Calu3 (cell line): ENCODE data around the gene GPR180. TPM values are rescaled to one million over a fixed set of nuclear protein-coding genes. Genes with fewer than 3 reads are reported as not detected.
A peak's percentile ranks its signal among the peaks of the same experiment; 100 is the strongest.

Experiments used
- BruUV-seq: library from RNA; stranded (reverse); fragments of 400-500 nt; replicated peaks from 2 replicates; lab custom pipeline; 2021; lab: Mats Ljungman, UMichigan
- CTCF ChIA-PET: fragments of 300-600 bp; sonication (Branson Sonifier 250); formaldehyde crosslinking; loops from one replicate; lab custom pipeline; 2022; ENCODE audit warnings: antibody characterized with exemption; lab: Charles Lee
- DNase-seq: peaks from one replicate; pipeline ENCODE4 v3.0.0; 2022
- H3K27ac Mint-ChIP-seq: one replicate; pipeline ENCODE4 v1.8.0; 2022; ENCODE audit warnings: mixed read lengths; ENCODE audit not compliant: unreplicated experiment
- H3K27me3 Mint-ChIP-seq: one replicate; pipeline ENCODE4 v1.8.0; 2022; ENCODE audit warnings: mixed read lengths; ENCODE audit not compliant: unreplicated experiment
- H3K36me3 Mint-ChIP-seq: one replicate; pipeline ENCODE4 v1.8.0; 2022; ENCODE audit warnings: mild to moderate bottlenecking, moderate library complexity, mixed read lengths; ENCODE audit not compliant: insufficient read depth, unreplicated experiment
- H3K4me1 Mint-ChIP-seq: one replicate; pipeline ENCODE4 v1.8.0; 2022; ENCODE audit warnings: mild to moderate bottlenecking, low read depth, mixed read lengths; ENCODE audit not compliant: unreplicated experiment
- H3K4me3 Mint-ChIP-seq: one replicate; pipeline ENCODE4 v1.8.0; 2022; ENCODE audit warnings: mild to moderate bottlenecking, low read depth, moderate library complexity, mixed read lengths; ENCODE audit not compliant: unreplicated experiment
- H3K9me3 Mint-ChIP-seq: one replicate; pipeline ENCODE4 v1.8.0; 2022; ENCODE audit warnings: low read depth, mixed read lengths; ENCODE audit not compliant: unreplicated experiment
- intact Hi-C: fragments of 100-400 bp; cut with micrococcal nuclease; formaldehyde crosslinking; loops from one replicate; pipeline ENCODE4 v1.10.0; 2022; ENCODE audit not compliant: unreplicated experiment
- total RNA-seq: library from RNA; stranded (reverse); gene quantifications from 2 replicates; pipeline ENCODE4 v1.2.3, GENCODE V29; 2022
- TF ChIP-seq, protein P1 (sequence below): fragments of 200-600 bp; IDR thresholded peaks from one replicate; pipeline ENCODE4 v1.8.0; 2022; ENCODE audit warnings: antibody characterized with exemption; ENCODE audit not compliant: unreplicated experiment

GPR180 gene
- total RNA-seq, 1 experiment from 2014 or later, result 3.4 TPM

DNA sequence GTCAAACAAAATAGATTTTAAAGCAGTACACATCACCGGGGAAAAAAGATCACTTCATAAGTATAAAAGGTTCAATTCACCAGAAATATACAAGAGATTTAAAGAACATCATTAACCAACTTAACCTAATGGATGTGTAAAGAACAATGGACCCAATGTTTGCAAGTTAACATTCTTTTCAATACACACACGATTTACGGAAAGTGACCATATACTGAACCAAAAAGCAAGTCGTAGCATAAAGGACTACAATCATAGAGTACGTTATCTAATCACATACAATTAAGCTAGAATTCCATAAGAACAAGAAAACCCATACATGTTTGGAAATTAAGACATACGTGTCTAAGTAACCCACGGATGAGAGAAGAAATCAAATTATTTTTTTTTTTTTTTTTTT is 15.3 kb upstream of the GPR180 start:
- no peaks in the 10 kb centered on the region for H3K27me3 Mint-ChIP-seq
- H3K36me3 Mint-ChIP-seq, result peaks cover 11% of the 10 kb centered on the region
- CTCF ChIA-PET, result interaction anchor here (0.7 kb wide), 1 partner anchor 51 kb away, joined by 4 read pairs; no protein-coding TSS in a partner anchor
- intact Hi-C loops, result no loop called here
- no peaks in the 10 kb centered on the region for H3K9me3 Mint-ChIP-seq
- H3K27ac Mint-ChIP-seq, result no peak overlapping the region
- no peak for DNase-seq
- no peak overlapping the region for H3K4me3 Mint-ChIP-seq
- TF ChIP-seq, protein P1, sequence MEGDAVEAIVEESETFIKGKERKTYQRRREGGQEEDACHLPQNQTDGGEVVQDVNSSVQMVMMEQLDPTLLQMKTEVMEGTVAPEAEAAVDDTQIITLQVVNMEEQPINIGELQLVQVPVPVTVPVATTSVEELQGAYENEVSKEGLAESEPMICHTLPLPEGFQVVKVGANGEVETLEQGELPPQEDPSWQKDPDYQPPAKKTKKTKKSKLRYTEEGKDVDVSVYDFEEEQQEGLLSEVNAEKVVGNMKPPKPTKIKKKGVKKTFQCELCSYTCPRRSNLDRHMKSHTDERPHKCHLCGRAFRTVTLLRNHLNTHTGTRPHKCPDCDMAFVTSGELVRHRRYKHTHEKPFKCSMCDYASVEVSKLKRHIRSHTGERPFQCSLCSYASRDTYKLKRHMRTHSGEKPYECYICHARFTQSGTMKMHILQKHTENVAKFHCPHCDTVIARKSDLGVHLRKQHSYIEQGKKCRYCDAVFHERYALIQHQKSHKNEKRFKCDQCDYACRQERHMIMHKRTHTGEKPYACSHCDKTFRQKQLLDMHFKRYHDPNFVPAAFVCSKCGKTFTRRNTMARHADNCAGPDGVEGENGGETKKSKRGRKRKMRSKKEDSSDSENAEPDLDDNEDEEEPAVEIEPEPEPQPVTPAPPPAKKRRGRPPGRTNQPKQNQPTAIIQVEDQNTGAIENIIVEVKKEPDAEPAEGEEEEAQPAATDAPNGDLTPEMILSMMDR, result no peak
- no TSS peak for BruUV-seq
- H3K4me1 Mint-ChIP-seq, result no peaks in the 10 kb centered on the region

DNA sequence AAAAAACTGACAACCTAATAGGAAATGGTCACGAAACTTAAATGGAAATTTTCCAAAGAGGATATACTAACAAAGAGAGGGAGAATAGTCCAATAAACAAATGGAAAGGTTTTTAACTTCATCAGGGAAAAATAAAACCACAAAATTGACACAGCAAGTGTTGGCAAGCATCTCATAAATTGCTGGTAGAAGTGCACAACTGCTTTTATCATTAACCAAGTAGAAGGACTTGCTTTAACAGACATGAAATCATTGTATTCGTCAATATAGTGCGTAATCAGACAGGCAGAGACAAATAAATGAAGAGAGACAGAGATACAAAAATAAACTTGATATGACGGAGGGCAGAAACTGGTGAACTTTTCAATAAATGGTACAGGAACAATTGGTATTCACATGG is 13.1 kb upstream of the GPR180 start:
- intact Hi-C loops, result no loop called here
- Mint-ChIP-seq H3K27me3 (no peaks in the 10 kb centered on the region), H3K9me3 (no peaks in the 10 kb centered on the region), H3K4me3 (no peak overlapping the region), H3K27ac (no peak overlapping the region), H3K4me1 (no peaks in the 10 kb centered on the region), H3K36me3 (peaks cover 6% of the 10 kb centered on the region)
- CTCF ChIA-PET, result no interaction called here
- DNase-seq, result no peak
- TF ChIP-seq, protein P1, result no peak
- no TSS peak for BruUV-seq

DNA sequence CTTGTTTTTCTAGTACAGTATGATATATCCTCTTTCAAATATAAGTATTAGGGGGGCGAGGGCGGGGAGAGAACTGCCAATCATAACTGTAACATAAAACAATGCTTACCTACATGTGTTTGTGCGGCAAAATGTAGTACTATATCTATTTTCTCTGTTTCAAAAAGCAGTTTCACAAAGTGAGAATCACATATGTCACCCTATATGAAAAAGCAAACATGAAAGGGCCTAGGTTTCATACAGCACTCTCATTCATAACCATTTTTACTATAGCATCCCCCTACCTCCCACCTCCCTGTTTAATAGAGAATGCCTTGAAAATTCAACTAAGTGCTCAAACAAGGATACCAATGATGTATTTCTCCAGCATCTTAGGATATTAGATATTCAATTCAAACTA is 10.9 kb upstream of the GPR180 start:
- no TSS peak for BruUV-seq

DNA sequence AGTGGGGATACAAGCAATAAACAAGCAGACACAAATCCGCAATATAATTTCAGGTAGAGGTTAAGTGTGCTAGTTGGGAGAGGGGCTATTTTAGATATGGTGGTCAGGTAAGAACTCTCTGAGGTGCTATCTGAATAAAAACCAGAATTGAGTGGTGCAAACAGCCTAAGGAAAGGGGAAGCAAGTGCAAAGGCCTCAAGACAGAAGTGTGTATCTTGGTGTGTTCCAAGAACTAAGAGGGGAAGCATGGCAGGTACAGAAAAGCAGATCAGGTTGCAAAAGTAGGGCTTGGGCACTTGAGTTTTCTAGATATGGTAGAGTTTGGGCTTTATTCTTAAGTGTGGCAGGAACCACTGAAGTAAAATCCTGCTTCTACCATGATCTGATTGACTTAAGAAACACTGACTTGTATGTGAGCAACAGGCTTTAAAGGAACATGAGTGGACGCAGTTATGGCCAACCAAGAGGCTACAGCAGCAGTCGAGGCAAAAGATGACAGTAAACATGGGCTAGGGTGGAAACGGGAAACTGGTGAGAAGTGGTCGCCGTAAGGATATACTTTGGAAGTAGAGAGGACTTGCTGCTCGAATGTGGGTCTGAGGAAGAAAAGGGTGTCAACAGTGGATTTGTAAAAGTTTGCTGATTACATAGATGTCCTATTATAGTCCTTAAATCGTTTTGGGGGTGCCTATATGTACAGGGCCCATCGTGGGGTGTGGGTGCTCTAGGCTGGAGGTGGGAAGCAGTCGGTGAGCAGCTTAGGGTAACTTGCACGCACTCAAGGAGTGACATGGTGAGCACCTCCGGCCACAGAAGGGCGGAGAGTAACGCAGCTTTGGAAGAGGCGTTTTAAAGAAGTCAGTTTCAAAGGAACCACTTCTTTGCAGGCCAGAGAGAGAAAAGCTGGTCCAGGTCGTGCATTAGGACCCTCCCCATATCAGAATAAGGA is 6.4 kb upstream of the GPR180 start:
- H3K27ac Mint-ChIP-seq, result peak overlapping the region; percentile 73
- peaks cover 8% of the 10 kb centered on the region for H3K4me1 Mint-ChIP-seq
- TF ChIP-seq, protein P1, result no peak
- no peaks in the 10 kb centered on the region for H3K27me3 Mint-ChIP-seq
- H3K9me3 Mint-ChIP-seq, result peaks cover 3% of the 10 kb centered on the region
- no peak for DNase-seq
- H3K4me3 Mint-ChIP-seq, result peak overlapping the region; percentile 84
- TSS peak; percentile 67 for BruUV-seq
- intact Hi-C loops, result no loop called here
- CTCF ChIA-PET, result no interaction called here
- H3K36me3 Mint-ChIP-seq, result peaks cover 17% of the 10 kb centered on the region

More for the DNA sequence above, 10.9 kb upstream of the GPR180 start:
- CTCF ChIA-PET, result no interaction called here
- peaks cover 8% of the 10 kb centered on the region for H3K4me1 Mint-ChIP-seq
- intact Hi-C loops, result no loop called here
- H3K9me3 Mint-ChIP-seq, result no peaks in the 10 kb centered on the region
- no peak overlapping the region for H3K4me3 Mint-ChIP-seq
- no peaks in the 10 kb centered on the region for H3K27me3 Mint-ChIP-seq
- peaks cover 15% of the 10 kb centered on the region for H3K36me3 Mint-ChIP-seq
- H3K27ac Mint-ChIP-seq, result no peak overlapping the region
- no peak for DNase-seq
- TF ChIP-seq, protein P1, result no peak
